Hepatocyte (in vitro differentiated cells): ENCODE data around the gene DIDO1. TPM values are rescaled to one million over a fixed set of nuclear protein-coding genes. Genes with fewer than 3 reads are reported as not detected.

Source experiments
- DNase-seq: peaks from one replicate; pipeline ENCODE4 v3.0.0-alpha.2; 2016; ENCODE audit warnings: low spot score
- H2AFZ ChIP-seq: fragments of 200-600 bp; sonication (generic); 2 replicates; pipeline ENCODE4 v1.6.0; 2016; ENCODE audit warnings: antibody characterized with exemption, mild to moderate bottlenecking
- H3K27ac ChIP-seq: fragments of 200-600 bp; sonication (generic); 2 replicates; pipeline ENCODE4 v1.5.1; 2016; ENCODE audit warnings: mild to moderate bottlenecking
- H3K27me3 ChIP-seq: fragments of 200-600 bp; sonication (generic); 2 replicates; pipeline ENCODE4 v1.6.1; 2016
- H3K36me3 ChIP-seq: fragments of 200-600 bp; sonication (generic); replicated peaks from 2 replicates; pipeline ENCODE4 v1.5.1; 2016; ENCODE audit warnings: low read depth; ENCODE audit not compliant: insufficient read depth
- H3K4me1 ChIP-seq: fragments of 200-600 bp; sonication (generic); 2 replicates; pipeline ENCODE4 v1.5.1; 2016; ENCODE audit warnings: mild to moderate bottlenecking, moderate library complexity; ENCODE audit not compliant: insufficient read depth
- H3K4me2 ChIP-seq: fragments of 200-600 bp; sonication (generic); 2 replicates; pipeline ENCODE4 v1.6.0; 2016
- H3K4me3 ChIP-seq: fragments of 200-600 bp; sonication (generic); 2 replicates; pipeline ENCODE4 v1.5.1; 2016; ENCODE audit warnings: mild to moderate bottlenecking
- H3K79me2 ChIP-seq: fragments of 200-600 bp; sonication (generic); 2 replicates; pipeline ENCODE4 v1.6.0; 2017; ENCODE audit warnings: mild to moderate bottlenecking
- H3K9me2 ChIP-seq: fragments of 200-600 bp; sonication (generic); replicated peaks from 2 replicates; pipeline ENCODE4 v1.6.0; 2017; ENCODE audit warnings: mild to moderate bottlenecking; ENCODE audit not compliant: insufficient read depth
- H3K9me3 ChIP-seq: fragments of 200-600 bp; sonication (generic); 2 replicates; pipeline ENCODE4 v1.5.1; 2016; ENCODE audit warnings: low read depth, mild to moderate bottlenecking
- H4K20me1 ChIP-seq: fragments of 200-600 bp; sonication (generic); 2 replicates; pipeline ENCODE4 v1.6.0; 2016; ENCODE audit warnings: mild to moderate bottlenecking; ENCODE audit not compliant: insufficient read depth, poor library complexity, severe bottlenecking
- EZH2 ChIP-seq: fragments of 200-600 bp; sonication (generic); IDR thresholded peaks from 2 replicates; pipeline ENCODE4 v1.6.1; 2016; ENCODE audit warnings: antibody characterized with exemption, mild to moderate bottlenecking, borderline replicate concordance
- EZH2phosphoT487 ChIP-seq: fragments of 200-600 bp; sonication (generic); IDR thresholded peaks from one replicate; pipeline ENCODE4 v1.6.1; 2018; ENCODE audit warnings: antibody characterized with exemption, mild to moderate bottlenecking, low read depth, moderate library complexity; ENCODE audit not compliant: unreplicated experiment, severe bottlenecking
- WGBS: methylation state at CpG from one replicate; pipeline ENCODE4 v1.1.6; 2016; ENCODE audit warnings: low lambda C conversion rate; ENCODE audit errors: missing lambda C conversion rate; 5-methylcytosine and 5-hydroxymethylcytosine counted together
- polyA plus RNA-seq: library from polyadenylated mRNA; unstranded; fragments of >200 nt; fragmentation: Nextera tagmentation; extraction: Ambion mirVana; gene quantifications from 2 replicates; pipeline ENCODE4 v1.2.1, GENCODE V29; 2016
- total RNA-seq: library from RNA; depleted of rRNA; stranded (reverse); fragments of >200 nt; gene quantifications from 2 replicates; pipeline ENCODE4 v1.2.3, GENCODE V29; 2014
- TF ChIP-seq, protein P1 (sequence below): fragments of 200-600 bp; sonication (generic); IDR thresholded peaks from 2 replicates; pipeline ENCODE4 v1.5.1; 2016; ENCODE audit warnings: antibody characterized with exemption, mild to moderate bottlenecking; ENCODE audit not compliant: poor library complexity

The DIDO1 gene
- total and polyA plus RNA-seq, 2 experiments from 2014 or later, result 26.5 to 31.6 TPM

DNA sequence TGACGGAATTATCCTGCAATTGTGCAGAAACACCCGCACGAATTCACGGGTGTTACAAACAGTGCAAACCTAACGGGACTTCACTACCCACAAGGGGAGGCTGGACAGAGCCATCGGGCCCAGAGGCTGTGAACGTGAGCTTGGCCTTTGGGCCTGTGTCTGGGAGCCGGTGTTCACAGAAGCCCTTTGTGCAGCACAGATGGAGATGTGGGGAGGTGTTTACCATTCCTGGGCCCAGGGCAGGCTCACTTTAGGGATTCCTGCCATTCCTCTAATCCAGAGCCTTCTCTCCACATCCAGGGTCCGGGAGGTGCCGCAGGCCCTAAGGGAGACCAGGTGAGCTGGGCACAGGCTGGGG lies 94.5 kb downstream of the DIDO1 start:
- Histone ChIP-seq H4K20me1 (no peaks in the 10 kb centered on the region), H3K79me2 (no peaks in the 10 kb centered on the region), H3K4me3 (no peak overlapping the region), H3K9me3 (no peaks in the 10 kb centered on the region), H3K27ac (no peak overlapping the region), H3K9me2 (no peaks in the 10 kb centered on the region), H3K27me3 (no peaks in the 10 kb centered on the region), H2AFZ (no peak overlapping the region), H3K4me2 (no peak overlapping the region), H3K36me3 (no peaks in the 10 kb centered on the region), H3K4me1 (peaks cover 6% of the 10 kb centered on the region)
- WGBS, result 81% methylated on average over 10 of the region's 10 CpGs
- TF ChIP-seq, protein P1, sequence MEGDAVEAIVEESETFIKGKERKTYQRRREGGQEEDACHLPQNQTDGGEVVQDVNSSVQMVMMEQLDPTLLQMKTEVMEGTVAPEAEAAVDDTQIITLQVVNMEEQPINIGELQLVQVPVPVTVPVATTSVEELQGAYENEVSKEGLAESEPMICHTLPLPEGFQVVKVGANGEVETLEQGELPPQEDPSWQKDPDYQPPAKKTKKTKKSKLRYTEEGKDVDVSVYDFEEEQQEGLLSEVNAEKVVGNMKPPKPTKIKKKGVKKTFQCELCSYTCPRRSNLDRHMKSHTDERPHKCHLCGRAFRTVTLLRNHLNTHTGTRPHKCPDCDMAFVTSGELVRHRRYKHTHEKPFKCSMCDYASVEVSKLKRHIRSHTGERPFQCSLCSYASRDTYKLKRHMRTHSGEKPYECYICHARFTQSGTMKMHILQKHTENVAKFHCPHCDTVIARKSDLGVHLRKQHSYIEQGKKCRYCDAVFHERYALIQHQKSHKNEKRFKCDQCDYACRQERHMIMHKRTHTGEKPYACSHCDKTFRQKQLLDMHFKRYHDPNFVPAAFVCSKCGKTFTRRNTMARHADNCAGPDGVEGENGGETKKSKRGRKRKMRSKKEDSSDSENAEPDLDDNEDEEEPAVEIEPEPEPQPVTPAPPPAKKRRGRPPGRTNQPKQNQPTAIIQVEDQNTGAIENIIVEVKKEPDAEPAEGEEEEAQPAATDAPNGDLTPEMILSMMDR, result no peak
- TF ChIP-seq EZH2phosphoT487 (no peak), EZH2 (no peak)
- DNase-seq, result no peak

DNA sequence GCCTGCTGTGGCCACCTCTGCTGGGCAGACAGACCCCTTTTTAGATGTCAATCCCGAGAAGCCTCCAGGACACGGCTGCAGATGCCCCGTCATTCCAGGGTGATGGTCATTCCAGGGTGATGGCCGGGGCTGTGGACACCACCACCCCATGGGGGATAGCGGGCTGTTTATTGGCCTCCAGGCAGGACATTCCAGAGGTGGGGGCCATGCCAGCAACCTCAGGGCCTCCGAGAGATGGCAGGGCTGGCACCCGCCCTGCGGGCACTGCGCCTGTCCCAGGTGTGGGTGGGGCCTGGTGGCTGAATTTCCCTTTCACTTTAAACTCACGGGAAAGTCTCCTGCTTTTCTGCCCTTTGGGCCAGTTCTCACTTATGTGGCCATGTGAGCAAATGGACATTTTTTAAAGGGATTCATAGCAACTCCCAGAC lies 94.9 kb downstream of the DIDO1 start:
- no peaks in the 10 kb centered on the region for H3K9me2 ChIP-seq
- H3K27me3 ChIP-seq, result no peaks in the 10 kb centered on the region
- peaks cover 6% of the 10 kb centered on the region for H3K4me1 ChIP-seq
- no peak for DNase-seq
- H3K9me3 ChIP-seq, result no peaks in the 10 kb centered on the region
- H3K4me2 ChIP-seq, result no peak overlapping the region
- H4K20me1 ChIP-seq, result no peaks in the 10 kb centered on the region
- no peak overlapping the region for H2AFZ ChIP-seq
- 94% methylated on average over 10 of the region's 10 CpGs for WGBS
- no peak for TF ChIP-seq EZH2phosphoT487
- TF ChIP-seq EZH2, result no peak
- TF ChIP-seq, protein P1, result no peak
- no peaks in the 10 kb centered on the region for H3K79me2 ChIP-seq
- H3K36me3 ChIP-seq, result no peaks in the 10 kb centered on the region
- H3K4me3 ChIP-seq, result no peak overlapping the region
- no peak overlapping the region for H3K27ac ChIP-seq

DNA sequence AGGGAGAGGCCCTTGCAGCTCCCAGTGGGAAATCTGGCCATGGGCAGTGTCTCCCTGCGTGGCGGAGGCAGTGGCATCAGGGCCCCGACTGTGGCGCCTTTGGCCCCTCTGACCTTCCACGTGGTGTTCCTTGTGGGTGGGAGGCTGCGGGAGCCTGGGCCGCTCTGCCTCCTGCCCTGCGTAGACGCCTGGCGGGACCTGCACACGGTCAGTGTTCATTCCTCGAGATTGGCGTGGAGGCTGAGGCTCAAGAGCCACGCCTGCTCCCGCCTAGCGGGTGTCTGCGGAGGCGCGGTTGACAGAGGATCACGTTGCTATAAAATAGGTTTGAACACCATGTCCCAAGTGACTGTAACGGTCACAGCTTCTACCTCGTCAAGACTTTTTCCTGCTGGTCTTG lies 95.5 kb downstream of the DIDO1 start:
- no peak for TF ChIP-seq EZH2
- 92% methylated on average over 22 of the region's 22 CpGs for WGBS
- Histone ChIP-seq H3K4me2 (no peak overlapping the region), H3K4me1 (peaks cover 6% of the 10 kb centered on the region), H3K27me3 (no peaks in the 10 kb centered on the region), H2AFZ (no peak overlapping the region), H3K27ac (no peak overlapping the region), H3K79me2 (no peaks in the 10 kb centered on the region), H3K4me3 (no peak overlapping the region), H3K9me2 (no peaks in the 10 kb centered on the region), H4K20me1 (no peaks in the 10 kb centered on the region), H3K36me3 (no peaks in the 10 kb centered on the region), H3K9me3 (no peaks in the 10 kb centered on the region)
- DNase-seq, result no peak

DNA sequence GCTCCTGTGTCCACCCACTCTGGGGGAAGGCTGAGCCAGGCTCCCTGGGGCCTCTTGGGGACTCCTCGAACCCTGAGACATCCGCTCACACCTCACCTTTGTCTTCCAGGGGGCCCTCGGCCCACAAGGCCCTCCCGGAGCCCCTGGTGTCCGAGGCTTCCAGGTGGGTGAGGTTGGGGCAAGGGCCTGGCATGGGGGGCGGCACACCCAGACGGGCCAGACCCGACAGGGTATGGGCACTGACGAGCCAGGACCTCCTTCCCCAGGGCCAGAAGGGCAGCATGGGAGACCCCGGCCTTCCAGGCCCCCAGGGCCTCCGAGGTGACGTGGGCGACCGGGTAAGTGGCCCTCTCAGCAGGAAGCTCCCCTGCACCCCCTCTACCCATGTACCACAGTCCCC lies 96.1 kb downstream of the DIDO1 start:
- H2AFZ ChIP-seq, result no peak overlapping the region
- H4K20me1 ChIP-seq, result no peaks in the 10 kb centered on the region
- H3K9me2 ChIP-seq, result no peaks in the 10 kb centered on the region
- no peaks in the 10 kb centered on the region for H3K79me2 ChIP-seq
- H3K4me2 ChIP-seq, result no peak overlapping the region
- peaks cover 6% of the 10 kb centered on the region for H3K4me1 ChIP-seq
- DNase-seq, result no peak
- 93% methylated on average over 10 of the region's 14 CpGs for WGBS
- no peaks in the 10 kb centered on the region for H3K27me3 ChIP-seq
- no peak overlapping the region for H3K4me3 ChIP-seq
- no peaks in the 10 kb centered on the region for H3K36me3 ChIP-seq
- H3K9me3 ChIP-seq, result no peaks in the 10 kb centered on the region
- TF ChIP-seq EZH2, result no peak
- TF ChIP-seq, protein P1, result no peak
- no peak for TF ChIP-seq EZH2phosphoT487
- no peak overlapping the region for H3K27ac ChIP-seq
